RCC 7860 (cell line): ENCODE measurements around the gene ADK.

Source experiments
- DNase-seq: peaks from one replicate; pipeline ENCODE4 v3.0.0-alpha.2; 2015; ENCODE audit warnings: low spot score
- FAIRE-seq: peaks from 2 replicates; lab custom pipeline; 2012; peaks lifted over from hg19 to GRCh38; lab: Jason Lieb, UNC

Gene ADK

DNA sequence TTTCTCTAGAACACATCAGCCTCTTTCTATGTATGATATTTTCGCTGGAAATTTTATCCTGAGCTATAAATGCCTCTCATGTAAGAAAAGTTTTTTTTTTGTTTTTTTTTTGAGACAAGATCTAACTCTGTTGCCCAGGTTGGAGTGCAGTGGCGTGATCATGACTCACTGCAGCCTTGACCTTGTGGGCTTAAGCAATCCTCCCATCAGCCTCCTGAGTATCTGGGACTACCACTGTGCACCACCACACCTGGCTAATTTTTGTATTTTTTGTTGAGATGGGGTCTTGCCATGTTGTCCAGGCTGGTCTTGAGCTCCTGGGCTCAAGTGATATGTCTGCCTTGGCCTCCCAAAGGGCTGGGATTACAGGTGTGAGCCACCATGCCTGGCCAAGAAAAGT, 80.4 kb downstream of the ADK start:
- FAIRE-seq: peak; percentile 80

DNA sequence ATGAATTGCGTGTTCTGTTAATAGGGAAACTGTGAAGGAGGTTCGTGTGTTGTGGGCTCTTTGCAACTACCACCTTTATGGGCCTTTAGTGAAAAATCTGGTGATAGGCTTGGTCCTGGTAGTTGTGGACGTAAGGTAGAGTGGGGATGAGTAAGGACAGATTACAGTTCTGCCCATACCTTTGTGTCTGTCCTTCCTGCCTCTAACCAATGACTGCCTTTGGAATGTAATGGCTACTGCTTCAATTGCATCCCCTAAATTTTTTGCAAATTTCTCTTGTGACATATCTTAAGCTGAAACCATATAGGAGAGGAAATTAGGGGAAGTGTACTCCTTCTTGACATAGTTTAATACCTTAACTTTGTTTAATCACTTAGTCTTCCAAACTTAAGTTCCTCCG, 82.3 kb downstream of the ADK start:
- FAIRE-seq: no peak
- DNase-seq: no peak

More for the DNA sequence above, 80.4 kb downstream of the ADK start:
- DNase-seq: peak; percentile 23

DNA sequence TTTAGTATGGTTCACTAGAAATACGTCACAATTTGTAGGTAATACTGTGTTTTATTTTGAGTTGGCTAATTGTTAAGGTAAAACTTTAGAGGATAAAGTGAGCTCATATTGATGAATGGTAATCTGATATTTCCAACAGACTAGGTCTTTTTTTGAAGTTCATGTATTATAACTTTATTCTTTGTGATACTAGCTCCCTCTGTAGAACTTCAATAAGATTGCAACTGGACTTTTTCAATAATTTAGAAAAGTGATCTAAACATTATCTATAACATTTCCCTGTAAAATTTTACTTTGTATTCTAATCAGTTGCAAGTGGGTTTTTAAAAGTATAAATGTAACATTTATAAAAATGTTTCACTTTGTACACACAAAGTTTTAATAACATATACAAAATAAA, 83.5 kb downstream of the ADK start:
- DNase-seq: no peak
- FAIRE-seq: peak; percentile 84

DNA sequence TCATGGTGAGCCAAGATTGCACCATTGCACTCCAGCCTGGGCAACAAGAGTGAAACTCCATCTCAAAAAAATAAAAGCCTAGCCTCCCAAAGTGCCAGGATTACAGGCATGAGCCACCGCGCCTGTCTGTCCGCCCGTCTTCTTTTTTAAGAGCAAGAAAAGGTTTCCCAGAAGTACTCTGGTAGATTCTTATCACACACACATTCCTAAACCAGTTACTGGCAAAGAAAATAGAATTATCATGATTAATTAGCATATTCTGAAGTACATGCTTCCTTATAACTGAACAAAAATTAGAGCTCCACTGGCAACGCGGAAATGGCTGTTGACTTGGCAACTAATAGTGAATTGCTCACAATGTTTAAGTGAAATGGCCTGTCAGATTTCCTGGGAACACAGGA, 87.0 kb downstream of the ADK start:
- FAIRE-seq (no peak), DNase-seq (no peak)

DNA sequence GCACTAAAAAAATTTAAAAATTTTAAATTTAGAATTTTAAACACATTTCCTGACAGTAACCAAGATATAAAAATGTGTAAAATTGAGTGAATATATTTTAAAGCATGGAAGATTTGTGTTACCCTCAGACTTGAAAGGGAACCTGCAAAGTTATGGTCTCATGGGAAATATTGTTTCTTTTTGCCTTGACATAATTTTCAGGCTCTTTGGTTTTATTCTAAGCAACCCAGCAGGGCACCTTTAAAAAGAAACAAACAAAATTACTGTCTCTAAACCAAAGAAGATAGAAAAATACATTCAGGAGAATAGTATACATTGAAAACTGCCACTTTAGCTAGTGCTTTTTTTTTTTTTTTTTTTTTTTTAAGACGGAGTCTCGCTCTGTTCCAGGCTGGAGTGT, 87.5 kb downstream of the ADK start:
- FAIRE-seq: no peak
- DNase-seq: no peak

DNA sequence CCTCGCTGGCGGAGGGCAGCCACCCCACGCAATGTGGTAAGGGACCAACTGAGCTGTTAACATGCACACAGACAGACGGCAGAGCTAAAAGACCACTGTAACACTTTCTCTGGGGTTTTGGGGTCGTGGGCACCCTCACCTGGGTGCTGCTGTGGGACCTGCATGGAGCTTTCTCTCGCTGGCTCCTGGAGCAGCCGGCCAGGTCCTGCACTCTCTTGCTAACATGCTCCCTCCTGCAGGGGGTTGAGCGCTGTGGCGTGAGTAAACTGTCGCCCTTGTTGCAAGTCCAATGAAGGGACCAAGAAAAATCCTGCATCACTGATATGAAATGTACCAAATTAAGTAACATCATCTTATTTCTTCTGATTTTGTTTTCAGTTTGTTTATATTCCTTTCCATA, 92.0 kb downstream of the ADK start:
- FAIRE-seq (no peak), DNase-seq (no peak)

DNA sequence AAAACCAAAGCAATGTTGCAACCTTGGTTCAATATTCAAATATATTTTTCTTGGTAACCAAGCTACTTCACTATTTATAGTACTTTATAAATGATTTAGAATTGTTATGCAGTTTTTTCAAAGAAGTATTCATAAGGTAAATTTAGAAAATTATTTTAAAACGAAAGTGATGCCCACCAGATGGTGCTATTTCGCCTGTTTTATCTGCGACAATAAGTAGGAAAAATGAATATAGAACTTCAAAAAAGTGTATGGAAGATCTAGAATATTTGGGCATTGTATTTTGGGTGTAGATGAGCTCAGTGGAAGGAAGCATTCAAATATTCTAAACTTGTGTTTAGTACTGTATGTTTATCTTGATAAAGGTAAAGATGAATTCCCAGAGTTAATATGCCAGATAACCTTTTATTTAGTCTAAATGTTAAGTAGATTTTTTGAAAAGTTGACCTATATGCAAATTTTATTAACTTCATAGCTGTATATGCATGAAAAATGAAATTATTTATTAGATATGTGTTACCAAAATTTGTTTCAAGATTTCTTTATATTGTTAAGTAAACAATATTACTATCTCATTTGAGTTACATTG, 93.2 kb downstream of the ADK start:
- DNase-seq: peak; percentile 14
- peak; percentile 72 for FAIRE-seq

DNA sequence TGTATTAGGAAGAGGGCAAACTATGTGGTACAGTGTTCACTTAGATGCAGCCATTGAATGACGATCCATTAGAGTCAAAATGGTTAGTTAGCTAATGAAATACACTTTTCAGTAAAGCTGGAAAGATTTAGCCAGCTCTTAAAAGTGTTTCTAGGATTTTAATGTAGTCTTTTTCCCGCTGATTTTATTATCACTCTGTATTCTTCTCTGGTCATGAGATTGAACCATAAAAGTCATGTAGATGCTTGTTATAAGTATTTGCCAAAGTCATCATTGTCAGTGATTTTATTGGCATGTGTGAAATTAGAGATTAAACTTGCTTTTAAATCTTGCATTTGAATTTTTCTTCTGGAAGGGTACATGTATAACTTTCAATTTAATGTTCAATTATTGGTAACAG, 93.8 kb downstream of the ADK start:
- no peak for FAIRE-seq
- no peak for DNase-seq

DNA sequence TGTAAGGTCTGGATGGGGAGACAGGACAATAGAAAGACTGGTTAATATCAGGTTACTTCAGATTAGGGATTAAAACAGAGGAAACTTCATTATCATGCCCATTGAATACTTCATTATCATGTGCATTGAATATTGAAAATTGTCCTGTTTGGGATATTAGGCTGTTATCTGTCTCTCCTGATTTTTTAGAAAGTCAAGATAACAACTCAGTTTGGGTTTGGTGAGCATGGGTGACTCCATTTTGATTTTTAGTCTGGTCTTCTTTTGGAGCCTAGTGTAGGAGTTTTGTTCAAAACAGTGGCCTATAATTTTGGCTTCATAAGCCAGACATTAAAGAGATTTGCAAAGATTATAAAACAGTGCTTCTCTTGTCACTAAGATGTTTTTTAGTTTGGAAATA, 95.5 kb downstream of the ADK start:
- no peak for FAIRE-seq
- DNase-seq: no peak

DNA sequence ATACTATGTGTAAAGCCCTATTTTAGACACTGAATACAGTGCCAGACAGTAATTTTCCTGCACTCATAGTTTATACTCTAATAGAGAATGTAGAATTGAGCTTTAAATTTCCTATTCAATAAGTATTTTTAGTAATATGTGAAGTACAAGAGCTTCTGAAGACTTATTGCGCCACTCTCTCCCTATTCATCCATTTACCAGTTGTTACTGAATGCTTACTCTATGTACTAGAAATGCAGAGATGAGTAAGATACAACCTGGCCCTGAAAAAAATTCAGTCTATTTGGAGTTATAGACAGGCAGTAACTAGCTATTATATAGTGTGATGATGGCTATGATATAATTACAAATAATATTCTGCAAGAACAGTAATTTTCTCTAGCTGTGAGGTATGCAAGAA, 98.8 kb downstream of the ADK start:
- DNase-seq (no peak), FAIRE-seq (no peak)

DNA sequence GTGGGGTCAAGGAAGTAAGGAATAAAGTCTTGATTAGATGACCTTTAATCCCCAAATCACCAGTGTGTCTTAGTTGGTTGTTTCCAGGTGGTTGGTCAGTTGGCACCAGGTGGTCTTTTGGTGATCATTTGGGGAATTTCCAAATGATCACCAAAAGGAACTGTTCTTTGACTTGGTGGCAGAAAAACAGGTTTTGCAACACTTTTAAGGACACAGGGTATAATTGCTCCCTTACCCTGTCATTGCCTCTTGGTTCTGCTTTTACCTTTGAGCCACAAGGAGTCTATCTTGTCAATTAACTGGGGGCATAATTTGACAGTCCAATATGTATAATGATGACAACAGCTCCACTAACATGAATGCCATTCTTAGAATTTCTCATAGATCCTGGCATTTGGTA, 104.2 kb downstream of the ADK start:
- no peak for FAIRE-seq
- no peak for DNase-seq

DNA sequence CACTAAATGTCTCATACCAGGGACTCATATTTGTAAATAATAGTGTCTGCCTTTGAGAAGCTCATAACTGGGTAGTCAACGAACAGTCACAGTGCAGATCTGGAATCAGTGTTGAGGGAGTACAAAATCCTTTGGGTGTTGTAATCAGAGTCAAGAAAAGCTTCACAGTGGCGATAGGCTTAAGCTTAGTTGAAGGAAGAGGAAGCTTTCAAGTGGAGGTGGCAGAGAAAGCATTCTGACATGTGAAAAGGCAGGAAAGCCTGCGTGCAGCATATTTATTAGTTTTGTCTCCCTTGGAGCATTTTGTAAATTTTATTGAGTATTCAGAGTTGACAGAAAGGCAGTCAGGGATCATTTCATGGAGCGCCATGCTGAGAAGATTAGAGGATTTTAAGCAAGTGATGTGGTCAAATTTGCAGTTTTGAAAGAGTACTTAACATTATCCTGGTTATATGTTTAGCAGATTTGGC, 104.9 kb downstream of the ADK start:
- no peak for FAIRE-seq
- no peak for DNase-seq

DNA sequence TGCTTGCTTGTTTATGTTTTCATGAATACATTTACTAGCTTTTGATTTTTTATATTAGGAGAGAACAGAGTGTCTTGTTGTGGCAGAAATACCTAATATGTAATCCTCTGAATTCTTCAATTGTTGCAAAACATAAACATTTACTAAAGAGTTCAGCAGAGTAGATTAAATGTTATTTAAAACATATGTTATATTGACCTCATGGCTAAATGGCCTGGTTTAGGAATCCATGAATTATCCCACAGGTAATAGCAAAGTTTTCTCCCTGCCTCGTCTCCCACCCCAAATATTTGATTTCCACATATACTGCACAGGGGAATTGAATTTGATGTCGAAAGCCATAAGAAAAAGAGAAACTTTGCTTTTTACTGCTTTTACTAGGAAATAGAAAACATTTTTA, 111.8 kb downstream of the ADK start:
- DNase-seq: no peak
- no peak for FAIRE-seq

DNA sequence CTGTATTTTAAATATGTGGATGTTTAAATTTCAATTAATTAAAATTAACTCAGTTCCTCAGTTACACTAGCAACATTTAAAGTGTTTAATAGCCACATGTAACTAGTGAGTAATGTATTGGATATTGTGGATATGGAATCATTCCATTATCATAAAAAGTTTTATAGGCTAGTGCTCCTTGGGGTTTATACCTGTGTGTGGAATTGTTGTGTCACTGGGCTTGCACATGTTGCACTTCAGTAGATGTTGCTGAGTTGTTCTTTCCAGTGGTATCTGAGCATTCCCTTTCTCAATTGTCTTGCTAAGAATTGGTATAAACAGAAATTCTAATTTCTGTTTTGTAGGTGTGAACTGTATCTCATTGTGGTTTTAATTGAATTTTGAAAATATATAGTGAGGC, 113.0 kb downstream of the ADK start:
- DNase-seq (no peak), FAIRE-seq (no peak)

DNA sequence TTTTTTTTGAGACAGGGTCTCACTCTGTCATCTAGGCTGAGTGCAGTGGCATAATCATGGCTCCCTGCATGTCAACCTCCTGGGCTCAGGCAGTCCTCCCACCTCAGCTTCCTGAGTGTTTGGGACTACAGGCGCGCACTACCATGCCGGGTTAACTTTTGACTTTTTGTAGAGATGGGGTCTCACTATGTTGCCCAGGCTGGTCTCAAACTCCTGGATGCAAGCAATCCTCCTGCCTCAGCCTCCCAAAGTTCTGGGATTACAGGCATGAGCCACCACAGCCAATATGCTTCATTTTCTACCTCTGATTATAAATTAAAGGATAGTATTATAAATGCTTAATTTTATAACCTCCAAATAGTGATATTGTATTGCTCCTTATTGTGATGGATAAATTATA, 121.3 kb downstream of the ADK start:
- DNase-seq (no peak), FAIRE-seq (no peak)

DNA sequence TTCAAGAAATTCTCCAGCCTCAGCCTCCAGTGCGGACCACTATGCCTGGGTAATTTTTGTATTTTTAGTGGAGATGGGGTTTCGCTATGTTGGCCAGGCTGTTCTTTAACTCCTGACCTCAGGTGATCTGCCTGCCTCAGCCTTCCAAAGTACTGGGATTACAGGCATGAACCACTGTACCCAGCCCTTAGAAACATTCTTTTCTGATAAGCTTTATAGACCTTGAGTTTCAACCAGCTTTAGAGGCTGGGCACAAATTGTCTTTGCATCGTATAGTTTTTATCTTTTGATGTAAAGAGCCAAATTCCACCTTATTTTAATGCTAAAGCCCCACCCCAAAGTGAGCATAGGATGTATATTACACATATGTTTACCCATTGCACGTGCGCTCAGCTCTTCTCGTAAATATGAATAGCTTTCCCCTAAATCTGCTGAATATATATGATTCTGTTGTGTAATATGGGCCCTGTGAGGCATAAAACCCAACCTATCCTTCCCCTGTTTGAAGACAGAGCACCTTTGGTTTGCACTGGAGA, 124.8 kb downstream of the ADK start:
- DNase-seq (no peak), FAIRE-seq (no peak)

DNA sequence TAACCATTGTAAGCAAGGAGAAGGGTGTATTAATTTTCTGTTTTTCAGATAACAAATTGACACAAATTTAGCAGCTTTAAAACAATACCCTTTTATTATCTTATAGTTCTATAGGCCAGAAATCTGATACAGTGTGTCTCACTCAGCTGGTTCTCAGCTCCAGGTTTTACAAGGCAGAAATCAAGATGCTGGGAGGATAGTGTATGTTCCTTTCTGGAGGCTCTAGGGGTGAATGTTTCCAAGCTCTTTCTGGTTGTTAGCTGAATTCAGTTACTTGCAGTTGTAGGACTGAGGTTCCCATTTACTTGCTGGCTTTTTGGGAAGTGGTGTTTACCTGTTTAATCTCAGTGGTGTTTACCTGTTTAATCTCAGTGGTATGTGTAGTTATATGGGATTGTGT, 125.4 kb downstream of the ADK start:
- FAIRE-seq: no peak

DNA sequence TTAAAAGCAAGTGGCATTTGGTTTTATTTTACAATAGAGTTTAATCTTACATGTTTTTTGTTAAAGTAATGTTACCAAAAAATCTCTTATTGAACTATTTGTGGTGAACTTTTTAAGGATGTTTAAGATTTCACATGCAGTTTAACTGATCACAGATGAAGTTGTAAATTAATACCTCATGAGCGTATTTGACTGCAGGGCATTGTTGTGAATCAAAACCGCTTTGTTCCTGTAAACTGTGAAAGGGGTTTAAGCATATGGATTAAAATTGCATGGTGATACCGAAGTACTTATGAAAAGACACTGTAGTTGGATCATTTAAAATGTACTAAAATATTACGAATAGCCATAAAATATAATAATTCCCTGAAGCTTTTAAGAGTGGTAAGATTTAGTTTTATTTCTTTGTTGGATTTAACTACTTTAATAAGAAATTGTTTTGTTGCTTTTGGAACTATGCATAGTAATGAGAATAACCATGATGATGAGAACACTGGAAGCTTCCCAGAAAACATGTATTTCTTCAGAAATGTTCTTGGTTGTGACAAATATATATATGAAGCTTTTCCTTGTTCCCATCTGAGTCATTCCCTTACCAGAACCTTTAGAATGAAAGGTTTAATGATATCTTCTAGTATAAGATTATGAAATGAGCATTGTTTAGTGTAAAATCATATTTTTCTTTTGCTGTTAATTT, 131.3 kb downstream of the ADK start:
- DNase-seq (no peak), FAIRE-seq (no peak)

More for the DNA sequence above, 125.4 kb downstream of the ADK start:
- DNase-seq: no peak

DNA sequence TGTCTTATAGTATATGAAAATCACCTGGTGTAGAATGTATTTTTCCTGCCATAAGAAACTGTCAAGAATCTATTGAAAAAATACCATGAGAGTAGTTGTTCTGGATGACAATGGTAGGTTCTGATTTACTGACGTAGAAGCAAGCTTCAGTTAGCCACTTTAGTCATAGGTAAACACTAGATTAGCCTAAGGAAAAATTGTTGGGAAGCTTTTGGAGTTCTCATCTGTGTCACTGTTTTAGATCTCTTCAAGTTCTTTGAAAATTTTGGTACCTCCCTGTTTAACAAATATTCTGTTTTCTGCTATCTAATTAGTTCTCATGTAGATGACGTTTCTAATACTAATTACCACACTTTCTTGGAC, 131.8 kb downstream of the ADK start:
- FAIRE-seq (no peak), DNase-seq (no peak)

DNA sequence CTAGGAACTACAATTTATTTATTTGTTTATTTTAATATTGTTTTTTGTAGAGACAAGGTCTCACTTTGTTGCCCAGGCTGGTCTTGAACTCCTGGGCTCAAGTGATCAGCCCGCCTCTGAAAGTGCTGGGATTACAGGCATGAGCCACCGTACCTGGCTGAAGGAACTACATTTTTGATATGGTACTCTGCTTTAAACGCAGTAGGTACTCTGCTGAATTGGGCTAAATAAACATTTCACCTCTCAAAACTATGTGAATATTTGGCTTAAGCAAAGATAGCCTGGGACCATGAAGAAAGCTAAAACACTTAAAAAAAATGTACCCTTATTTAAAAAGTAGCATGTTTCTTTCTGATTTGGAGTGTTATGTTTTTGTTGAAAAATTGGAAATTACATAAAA, 138.2 kb downstream of the ADK start:
- DNase-seq (no peak), FAIRE-seq (no peak)

DNA sequence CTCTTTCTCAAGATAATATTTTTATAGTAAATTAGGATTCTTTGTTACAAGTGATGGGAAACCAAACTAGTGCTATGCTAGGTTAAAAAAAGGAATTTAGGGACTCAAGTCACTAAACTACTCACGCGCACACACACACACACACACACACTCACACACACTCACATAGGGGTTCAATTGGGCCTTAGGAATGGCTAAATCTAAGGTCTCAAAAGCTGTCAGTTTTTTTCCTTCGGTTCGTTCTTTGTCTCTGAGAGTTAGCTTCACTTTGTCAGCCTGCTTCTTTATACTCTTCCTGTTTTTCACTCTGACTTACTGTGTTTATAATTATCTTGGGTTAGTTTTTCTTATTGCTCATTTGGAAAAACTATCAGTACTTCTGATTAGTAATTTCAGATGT, 138.9 kb downstream of the ADK start:
- FAIRE-seq (no peak), DNase-seq (no peak)

DNA sequence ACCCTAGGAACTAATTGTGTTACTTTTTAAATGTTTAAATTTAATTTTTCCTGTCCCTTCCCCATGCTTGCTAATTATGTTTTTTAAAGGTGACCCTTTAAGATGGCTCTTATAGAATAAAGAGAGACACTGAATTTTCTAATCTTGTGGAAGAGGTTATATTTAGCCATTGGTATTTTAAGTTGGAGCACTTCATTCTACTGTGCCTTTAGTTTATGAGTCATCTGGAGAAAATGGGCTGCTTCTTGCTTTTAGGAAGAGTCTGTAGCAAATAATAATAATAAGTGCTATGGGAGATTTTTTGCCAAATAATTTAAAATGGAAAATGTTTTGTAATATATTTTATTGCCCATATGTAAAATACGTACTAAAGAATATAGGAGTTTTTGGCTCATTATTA, 139.7 kb downstream of the ADK start:
- no peak for FAIRE-seq
- no peak for DNase-seq
